ENCODE data around the gene EPHA4.

The EPHA4 gene

GRCh38 chr2:221482666-221483455 is 89.2 kb downstream of the EPHA4 start:
- H3K36me3 ChIP-seq (ENCODE audit: control insufficient read depth in 1 of 2, insufficient read depth in 2 of 2, low read length in 2 of 2): no peaks in the 10 kb centered on the region
- H3K9me3 ChIP-seq (ENCODE audit: control insufficient read depth in 1 of 2, low read length in 2 of 2): no peaks in the 10 kb centered on the region
- H3K27ac ChIP-seq (ENCODE audit: low read depth, low read length): no peak overlapping the region
- no peaks in the 10 kb centered on the region for H3K4me1 ChIP-seq (ENCODE audit: control insufficient read depth in 1 of 2, insufficient read depth in 2 of 2, low read length in 2 of 2)
- H3K4me3 ChIP-seq (ENCODE audit: low read depth in 1 of 2, low read length in 2 of 2): no peak overlapping the region
- no peak overlapping the region for H3K9ac ChIP-seq (ENCODE audit: low read depth in 1 of 2, low read length in 2 of 2)
- no peaks in the 10 kb centered on the region for H3K27me3 ChIP-seq (ENCODE audit: control insufficient read depth in 1 of 2, insufficient read depth in 2 of 2, low read length in 2 of 2)

- H3K9ac ChIP-seq (ENCODE audit: low read depth in 1 of 2, low read length in 2 of 2): no peak overlapping the region
Measured at GRCh38 chr2:221480821-221481220, 91.3 kb downstream of the EPHA4 start.

GRCh38 chr2:221480163-221480562 is 91.9 kb downstream of the EPHA4 start:
- Histone ChIP-seq H3K4me3 (ENCODE audit: low read depth in 1 of 2, low read length in 2 of 2) (no peak overlapping the region), H3K27ac (ENCODE audit: low read depth, low read length) (no peak overlapping the region)

More at GRCh38 chr2:221480821-221481220, 91.3 kb downstream of the EPHA4 start:
- Histone ChIP-seq H3K27ac (ENCODE audit: low read depth, low read length) (no peak overlapping the region), H3K4me1 (ENCODE audit: control insufficient read depth in 1 of 2, insufficient read depth in 2 of 2, low read length in 2 of 2) (no peaks in the 10 kb centered on the region), H3K4me3 (ENCODE audit: low read depth in 1 of 2, low read length in 2 of 2) (no peak overlapping the region), H3K9me3 (ENCODE audit: control insufficient read depth in 1 of 2, low read length in 2 of 2) (no peaks in the 10 kb centered on the region), H3K36me3 (ENCODE audit: control insufficient read depth in 1 of 2, insufficient read depth in 2 of 2, low read length in 2 of 2) (no peaks in the 10 kb centered on the region), H3K27me3 (ENCODE audit: control insufficient read depth in 1 of 2, insufficient read depth in 2 of 2, low read length in 2 of 2) (no peaks in the 10 kb centered on the region)

GRCh38 chr2:221478485-221478863 is 93.6 kb downstream of the EPHA4 start:
- no peak overlapping the region for H3K9ac ChIP-seq (ENCODE audit: low read depth in 1 of 2, low read length in 2 of 2)
- no peaks in the 10 kb centered on the region for H3K9me3 ChIP-seq (ENCODE audit: control insufficient read depth in 1 of 2, low read length in 2 of 2)
- H3K27ac ChIP-seq (ENCODE audit: low read depth, low read length): no peak overlapping the region
- no peaks in the 10 kb centered on the region for H3K4me1 ChIP-seq (ENCODE audit: control insufficient read depth in 1 of 2, insufficient read depth in 2 of 2, low read length in 2 of 2)
- no peak overlapping the region for H3K4me3 ChIP-seq (ENCODE audit: low read depth in 1 of 2, low read length in 2 of 2)
- H3K36me3 ChIP-seq (ENCODE audit: control insufficient read depth in 1 of 2, insufficient read depth in 2 of 2, low read length in 2 of 2): no peaks in the 10 kb centered on the region
- H3K27me3 ChIP-seq (ENCODE audit: control insufficient read depth in 1 of 2, insufficient read depth in 2 of 2, low read length in 2 of 2): no peaks in the 10 kb centered on the region

More at GRCh38 chr2:221480163-221480562, 91.9 kb downstream of the EPHA4 start:
- Histone ChIP-seq H3K9me3 (ENCODE audit: control insufficient read depth in 1 of 2, low read length in 2 of 2) (no peaks in the 10 kb centered on the region), H3K27me3 (ENCODE audit: control insufficient read depth in 1 of 2, insufficient read depth in 2 of 2, low read length in 2 of 2) (no peaks in the 10 kb centered on the region), H3K4me1 (ENCODE audit: control insufficient read depth in 1 of 2, insufficient read depth in 2 of 2, low read length in 2 of 2) (no peaks in the 10 kb centered on the region), H3K9ac (ENCODE audit: low read depth in 1 of 2, low read length in 2 of 2) (no peak overlapping the region), H3K36me3 (ENCODE audit: control insufficient read depth in 1 of 2, insufficient read depth in 2 of 2, low read length in 2 of 2) (no peaks in the 10 kb centered on the region)

GRCh38 chr2:221477714-221478484 is 94.2 kb downstream of the EPHA4 start:
- H3K9ac ChIP-seq (ENCODE audit: low read depth in 1 of 2, low read length in 2 of 2): no peak overlapping the region
- H3K36me3 ChIP-seq (ENCODE audit: control insufficient read depth in 1 of 2, insufficient read depth in 2 of 2, low read length in 2 of 2): no peaks in the 10 kb centered on the region
- no peaks in the 10 kb centered on the region for H3K9me3 ChIP-seq (ENCODE audit: control insufficient read depth in 1 of 2, low read length in 2 of 2)
- H3K4me1 ChIP-seq (ENCODE audit: control insufficient read depth in 1 of 2, insufficient read depth in 2 of 2, low read length in 2 of 2): no peaks in the 10 kb centered on the region
- H3K27ac ChIP-seq (ENCODE audit: low read depth, low read length): no peak overlapping the region
- H3K27me3 ChIP-seq (ENCODE audit: control insufficient read depth in 1 of 2, insufficient read depth in 2 of 2, low read length in 2 of 2): no peaks in the 10 kb centered on the region
- H3K4me3 ChIP-seq (ENCODE audit: low read depth in 1 of 2, low read length in 2 of 2): no peak overlapping the region

GRCh38 chr2:221476195-221476594 is 95.9 kb downstream of the EPHA4 start:
- no peaks in the 10 kb centered on the region for H3K9me3 ChIP-seq (ENCODE audit: control insufficient read depth in 1 of 2, low read length in 2 of 2)
- no peak overlapping the region for H3K9ac ChIP-seq (ENCODE audit: low read depth in 1 of 2, low read length in 2 of 2)

GRCh38 chr2:221473451-221473850 is 98.7 kb downstream of the EPHA4 start:
- H3K36me3 ChIP-seq (ENCODE audit: control insufficient read depth in 1 of 2, insufficient read depth in 2 of 2, low read length in 2 of 2): no peaks in the 10 kb centered on the region

More at GRCh38 chr2:221476195-221476594, 95.9 kb downstream of the EPHA4 start:
- Histone ChIP-seq H3K4me3 (ENCODE audit: low read depth in 1 of 2, low read length in 2 of 2) (no peak overlapping the region), H3K27ac (ENCODE audit: low read depth, low read length) (no peak overlapping the region), H3K36me3 (ENCODE audit: control insufficient read depth in 1 of 2, insufficient read depth in 2 of 2, low read length in 2 of 2) (no peaks in the 10 kb centered on the region), H3K27me3 (ENCODE audit: control insufficient read depth in 1 of 2, insufficient read depth in 2 of 2, low read length in 2 of 2) (no peaks in the 10 kb centered on the region), H3K4me1 (ENCODE audit: control insufficient read depth in 1 of 2, insufficient read depth in 2 of 2, low read length in 2 of 2) (no peaks in the 10 kb centered on the region)

GRCh38 chr2:221468317-221468716 is 103.8 kb downstream of the EPHA4 start:
- Histone ChIP-seq H3K27ac (ENCODE audit: low read depth, low read length) (no peak overlapping the region), H3K36me3 (ENCODE audit: control insufficient read depth in 1 of 2, insufficient read depth in 2 of 2, low read length in 2 of 2) (no peaks in the 10 kb centered on the region), H3K9me3 (ENCODE audit: control insufficient read depth in 1 of 2, low read length in 2 of 2) (no peaks in the 10 kb centered on the region), H3K4me1 (ENCODE audit: control insufficient read depth in 1 of 2, insufficient read depth in 2 of 2, low read length in 2 of 2) (no peaks in the 10 kb centered on the region), H3K9ac (ENCODE audit: low read depth in 1 of 2, low read length in 2 of 2) (no peak overlapping the region), H3K27me3 (ENCODE audit: control insufficient read depth in 1 of 2, insufficient read depth in 2 of 2, low read length in 2 of 2) (no peaks in the 10 kb centered on the region), H3K4me3 (ENCODE audit: low read depth in 1 of 2, low read length in 2 of 2) (no peak overlapping the region)

More at GRCh38 chr2:221473451-221473850, 98.7 kb downstream of the EPHA4 start:
- Histone ChIP-seq H3K9me3 (ENCODE audit: control insufficient read depth in 1 of 2, low read length in 2 of 2) (no peaks in the 10 kb centered on the region), H3K27me3 (ENCODE audit: control insufficient read depth in 1 of 2, insufficient read depth in 2 of 2, low read length in 2 of 2) (no peaks in the 10 kb centered on the region), H3K4me1 (ENCODE audit: control insufficient read depth in 1 of 2, insufficient read depth in 2 of 2, low read length in 2 of 2) (no peaks in the 10 kb centered on the region), H3K9ac (ENCODE audit: low read depth in 1 of 2, low read length in 2 of 2) (no peak overlapping the region), H3K4me3 (ENCODE audit: low read depth in 1 of 2, low read length in 2 of 2) (no peak overlapping the region), H3K27ac (ENCODE audit: low read depth, low read length) (no peak overlapping the region)

GRCh38 chr2:221467610-221468009 is 104.5 kb downstream of the EPHA4 start:
- Histone ChIP-seq H3K4me1 (ENCODE audit: control insufficient read depth in 1 of 2, insufficient read depth in 2 of 2, low read length in 2 of 2) (no peaks in the 10 kb centered on the region), H3K36me3 (ENCODE audit: control insufficient read depth in 1 of 2, insufficient read depth in 2 of 2, low read length in 2 of 2) (no peaks in the 10 kb centered on the region), H3K9ac (ENCODE audit: low read depth in 1 of 2, low read length in 2 of 2) (no peak overlapping the region), H3K4me3 (ENCODE audit: low read depth in 1 of 2, low read length in 2 of 2) (no peak overlapping the region), H3K9me3 (ENCODE audit: control insufficient read depth in 1 of 2, low read length in 2 of 2) (no peaks in the 10 kb centered on the region), H3K27me3 (ENCODE audit: control insufficient read depth in 1 of 2, insufficient read depth in 2 of 2, low read length in 2 of 2) (no peaks in the 10 kb centered on the region), H3K27ac (ENCODE audit: low read depth, low read length) (no peak overlapping the region)

GRCh38 chr2:221466744-221467143 is 105.4 kb downstream of the EPHA4 start:
- Histone ChIP-seq H3K4me3 (ENCODE audit: low read depth in 1 of 2, low read length in 2 of 2) (no peak overlapping the region), H3K4me1 (ENCODE audit: control insufficient read depth in 1 of 2, insufficient read depth in 2 of 2, low read length in 2 of 2) (no peaks in the 10 kb centered on the region)

More at GRCh38 chr2:221466744-221467143, 105.4 kb downstream of the EPHA4 start:
- Histone ChIP-seq H3K9me3 (ENCODE audit: control insufficient read depth in 1 of 2, low read length in 2 of 2) (no peaks in the 10 kb centered on the region), H3K9ac (ENCODE audit: low read depth in 1 of 2, low read length in 2 of 2) (no peak overlapping the region), H3K27ac (ENCODE audit: low read depth, low read length) (no peak overlapping the region), H3K27me3 (ENCODE audit: control insufficient read depth in 1 of 2, insufficient read depth in 2 of 2, low read length in 2 of 2) (no peaks in the 10 kb centered on the region), H3K36me3 (ENCODE audit: control insufficient read depth in 1 of 2, insufficient read depth in 2 of 2, low read length in 2 of 2) (no peaks in the 10 kb centered on the region)
